Calu3 (cell line): ENCODE measurements around the gene MAPK8IP3. TPM values are rescaled to one million over a fixed set of nuclear protein-coding genes. Genes with fewer than 3 reads are reported as not detected.

ENCODE experiments used
- BruUV-seq: library from RNA; stranded (reverse); fragments of 400-500 nt; replicated peaks from 2 replicates; lab custom pipeline; 2021; lab: Mats Ljungman, UMichigan
- CTCF ChIA-PET: fragments of 300-600 bp; sonication (Branson Sonifier 250); formaldehyde crosslinking; loops from one replicate; lab custom pipeline; 2022; ENCODE audit warnings: antibody characterized with exemption; lab: Charles Lee
- DNase-seq: peaks from one replicate; pipeline ENCODE4 v3.0.0; 2022
- H3K27ac Mint-ChIP-seq: one replicate; pipeline ENCODE4 v1.8.0; 2022; ENCODE audit warnings: mixed read lengths; ENCODE audit not compliant: unreplicated experiment
- H3K27me3 Mint-ChIP-seq: one replicate; pipeline ENCODE4 v1.8.0; 2022; ENCODE audit warnings: mixed read lengths; ENCODE audit not compliant: unreplicated experiment
- H3K36me3 Mint-ChIP-seq: one replicate; pipeline ENCODE4 v1.8.0; 2022; ENCODE audit warnings: mild to moderate bottlenecking, moderate library complexity, mixed read lengths; ENCODE audit not compliant: insufficient read depth, unreplicated experiment
- H3K4me1 Mint-ChIP-seq: one replicate; pipeline ENCODE4 v1.8.0; 2022; ENCODE audit warnings: mild to moderate bottlenecking, low read depth, mixed read lengths; ENCODE audit not compliant: unreplicated experiment
- H3K4me3 Mint-ChIP-seq: one replicate; pipeline ENCODE4 v1.8.0; 2022; ENCODE audit warnings: mild to moderate bottlenecking, low read depth, moderate library complexity, mixed read lengths; ENCODE audit not compliant: unreplicated experiment
- H3K9me3 Mint-ChIP-seq: one replicate; pipeline ENCODE4 v1.8.0; 2022; ENCODE audit warnings: low read depth, mixed read lengths; ENCODE audit not compliant: unreplicated experiment
- intact Hi-C: fragments of 100-400 bp; cut with micrococcal nuclease; formaldehyde crosslinking; loops from one replicate; pipeline ENCODE4 v1.10.0; 2022; ENCODE audit not compliant: unreplicated experiment
- total RNA-seq: library from RNA; stranded (reverse); gene quantifications from 2 replicates; pipeline ENCODE4 v1.2.3, GENCODE V29; 2022
- TF ChIP-seq, protein P1 (sequence below): fragments of 200-600 bp; IDR thresholded peaks from one replicate; pipeline ENCODE4 v1.8.0; 2022; ENCODE audit warnings: antibody characterized with exemption; ENCODE audit not compliant: unreplicated experiment

Gene MAPK8IP3
- total RNA-seq, 1 experiment from 2014 or later = 110 TPM

DNA sequence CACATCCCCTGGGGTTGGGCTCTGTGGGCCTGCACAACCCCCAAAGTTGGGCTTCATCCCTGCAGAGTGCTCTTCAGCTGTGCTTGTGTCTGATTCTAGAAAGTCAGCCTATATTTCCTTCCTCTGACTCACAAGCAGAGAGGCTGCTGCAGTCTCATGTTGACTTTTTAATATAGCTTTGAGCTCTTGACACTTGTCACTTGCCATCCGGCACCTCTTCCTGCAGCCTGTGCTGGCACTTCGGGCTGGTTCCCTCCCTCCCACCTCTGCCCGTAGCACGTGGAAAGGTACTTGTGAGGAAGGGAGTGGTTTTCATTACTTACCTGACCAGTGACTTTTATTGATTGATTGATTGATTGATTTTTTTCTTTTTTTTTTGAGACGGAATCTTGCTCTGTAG lies 47.0 kb upstream of the MAPK8IP3 start:
- CTCF ChIA-PET = no interaction called here
- TF ChIP-seq, protein P1, sequence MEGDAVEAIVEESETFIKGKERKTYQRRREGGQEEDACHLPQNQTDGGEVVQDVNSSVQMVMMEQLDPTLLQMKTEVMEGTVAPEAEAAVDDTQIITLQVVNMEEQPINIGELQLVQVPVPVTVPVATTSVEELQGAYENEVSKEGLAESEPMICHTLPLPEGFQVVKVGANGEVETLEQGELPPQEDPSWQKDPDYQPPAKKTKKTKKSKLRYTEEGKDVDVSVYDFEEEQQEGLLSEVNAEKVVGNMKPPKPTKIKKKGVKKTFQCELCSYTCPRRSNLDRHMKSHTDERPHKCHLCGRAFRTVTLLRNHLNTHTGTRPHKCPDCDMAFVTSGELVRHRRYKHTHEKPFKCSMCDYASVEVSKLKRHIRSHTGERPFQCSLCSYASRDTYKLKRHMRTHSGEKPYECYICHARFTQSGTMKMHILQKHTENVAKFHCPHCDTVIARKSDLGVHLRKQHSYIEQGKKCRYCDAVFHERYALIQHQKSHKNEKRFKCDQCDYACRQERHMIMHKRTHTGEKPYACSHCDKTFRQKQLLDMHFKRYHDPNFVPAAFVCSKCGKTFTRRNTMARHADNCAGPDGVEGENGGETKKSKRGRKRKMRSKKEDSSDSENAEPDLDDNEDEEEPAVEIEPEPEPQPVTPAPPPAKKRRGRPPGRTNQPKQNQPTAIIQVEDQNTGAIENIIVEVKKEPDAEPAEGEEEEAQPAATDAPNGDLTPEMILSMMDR = no peak
- H3K9me3 Mint-ChIP-seq = no peaks in the 10 kb centered on the region
- intact Hi-C loops = no loop called here
- BruUV-seq = no TSS peak
- H3K27ac Mint-ChIP-seq = no peak overlapping the region
- no peak for DNase-seq
- H3K27me3 Mint-ChIP-seq = no peaks in the 10 kb centered on the region
- H3K36me3 Mint-ChIP-seq = peaks cover 49% of the 10 kb centered on the region
- H3K4me1 Mint-ChIP-seq = no peaks in the 10 kb centered on the region
- H3K4me3 Mint-ChIP-seq = no peak overlapping the region

GRCh38 chr16:1661826-1662225 lies 44.2 kb upstream of the MAPK8IP3 start:
- CTCF ChIA-PET = no interaction called here
- DNase-seq = no peak
- Mint-ChIP-seq H3K4me3 (no peak overlapping the region), H3K27ac (no peak overlapping the region), H3K27me3 (no peaks in the 10 kb centered on the region), H3K4me1 (no peaks in the 10 kb centered on the region), H3K9me3 (no peaks in the 10 kb centered on the region), H3K36me3 (peaks cover 46% of the 10 kb centered on the region)
- TF ChIP-seq, protein P1 = no peak
- intact Hi-C loops = no loop called here
- no TSS peak for BruUV-seq

- TF ChIP-seq, protein P1 = no peak
- no peaks in the 10 kb centered on the region for H3K4me1 Mint-ChIP-seq
- H3K27me3 Mint-ChIP-seq = no peaks in the 10 kb centered on the region
- no peaks in the 10 kb centered on the region for H3K9me3 Mint-ChIP-seq
- no TSS peak for BruUV-seq
- H3K4me3 Mint-ChIP-seq = no peak overlapping the region
- no peak for DNase-seq
- intact Hi-C loops = no loop called here
- peaks cover 52% of the 10 kb centered on the region for H3K36me3 Mint-ChIP-seq
- H3K27ac Mint-ChIP-seq = no peak overlapping the region
- CTCF ChIA-PET = no interaction called here
Observed at GRCh38 chr16:1662543-1662942, 43.5 kb upstream of the MAPK8IP3 start.

DNA sequence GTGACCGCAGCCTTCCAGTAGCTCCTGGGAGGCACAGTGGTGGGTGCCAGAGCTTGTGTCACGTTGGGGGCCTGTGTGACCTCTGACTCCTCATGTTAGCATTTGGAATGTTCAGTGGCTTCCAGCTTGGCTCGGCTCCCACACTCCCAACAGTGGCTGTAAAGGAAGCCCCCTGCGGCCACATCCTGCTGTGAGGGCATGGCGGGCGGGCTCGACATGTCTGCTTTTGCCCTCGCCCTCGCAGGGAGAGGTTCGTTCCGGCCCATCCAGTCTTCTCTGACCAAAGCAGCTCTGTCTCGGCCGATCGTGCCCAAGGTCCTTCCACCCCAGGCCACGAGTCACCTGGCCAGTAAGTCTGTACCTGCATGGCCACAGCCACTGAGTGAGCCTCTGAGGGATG lies 40.2 kb upstream of the MAPK8IP3 start:
- CTCF ChIA-PET = interaction anchor here (0.9 to 1.3 kb wide), 2 partner anchors 9 to 13 kb away, joined by 3 to 4 read pairs; partner anchors contain the start of gene JPT2
- H3K4me3 Mint-ChIP-seq = no peak overlapping the region
- no peak overlapping the region for H3K27ac Mint-ChIP-seq
- H3K4me1 Mint-ChIP-seq = no peaks in the 10 kb centered on the region
- no peak for DNase-seq
- intact Hi-C loops = no loop called here
- no peaks in the 10 kb centered on the region for H3K27me3 Mint-ChIP-seq
- TF ChIP-seq, protein P1 = no peak
- H3K36me3 Mint-ChIP-seq = peaks cover 56% of the 10 kb centered on the region
- no TSS peak for BruUV-seq
- no peaks in the 10 kb centered on the region for H3K9me3 Mint-ChIP-seq
